Endodermal cell (in vitro differentiated cells): Measurements from ENCODE around the gene PIP4P1. TPM values are rescaled to one million over a fixed set of nuclear protein-coding genes. Genes with fewer than 3 reads are reported as not detected.

Experiments
- DNase-seq: peaks from one replicate; pipeline ENCODE4 v3.0.0-alpha.2; 2017
- H3K27ac ChIP-seq: 2 replicates; pipeline ENCODE4 v1.5.1; 2013; ENCODE audit warnings: mild to moderate bottlenecking, low read depth, low read length, moderate library complexity
- H3K27me3 ChIP-seq: 2 replicates; pipeline ENCODE4 v1.6.1; 2013; ENCODE audit warnings: mild to moderate bottlenecking, low read length, moderate library complexity; ENCODE audit not compliant: insufficient read depth, control insufficient read depth, poor library complexity, severe bottlenecking
- H3K36me3 ChIP-seq: 2 replicates; pipeline ENCODE4 v1.7.0; 2013; ENCODE audit warnings: mild to moderate bottlenecking, low read length, moderate library complexity; ENCODE audit not compliant: control insufficient read depth, insufficient read depth
- H3K4me1 ChIP-seq: one replicate; pipeline ENCODE4 v1.7.0; 2013; ENCODE audit warnings: low read length; ENCODE audit not compliant: control insufficient read depth, insufficient read depth
- H3K4me3 ChIP-seq: 2 replicates; pipeline ENCODE4 v1.5.1; 2013; ENCODE audit warnings: mild to moderate bottlenecking, low read length, moderate library complexity
- H3K9ac ChIP-seq: 2 replicates; pipeline ENCODE4 v1.6.1; 2013; ENCODE audit warnings: mild to moderate bottlenecking, low read length, moderate library complexity; ENCODE audit not compliant: poor library complexity, severe bottlenecking; ENCODE audit errors: extremely low read depth
- H3K9me3 ChIP-seq: 2 replicates; pipeline ENCODE4 v1.6.1; 2013; ENCODE audit warnings: mild to moderate bottlenecking, low read length, moderate library complexity; ENCODE audit not compliant: control insufficient read depth
- H3K27ac Mint-ChIP-seq: 2 replicates; pipeline ENCODE4 v1.8.0; 2020; ENCODE audit warnings: mixed read lengths
- H3K27me3 Mint-ChIP-seq: 2 replicates; pipeline ENCODE4 v1.8.0; 2021; ENCODE audit warnings: mild to moderate bottlenecking, mixed read lengths; ENCODE audit not compliant: insufficient read depth
- H3K36me3 Mint-ChIP-seq: 2 replicates; pipeline ENCODE4 v1.8.0; 2020; ENCODE audit warnings: low read depth, mixed read lengths
- H3K4me1 Mint-ChIP-seq: 2 replicates; pipeline ENCODE4 v1.8.0; 2020; ENCODE audit warnings: mixed read lengths
- H3K4me3 Mint-ChIP-seq: 2 replicates; pipeline ENCODE4 v1.8.0; 2020; ENCODE audit warnings: mild to moderate bottlenecking, moderate library complexity, mixed read lengths
- H3K9me3 Mint-ChIP-seq: 2 replicates; pipeline ENCODE4 v1.8.0; 2020; ENCODE audit warnings: mild to moderate bottlenecking, mixed read lengths
- CTCF ChIP-seq: fragments of 200-600 bp; sonication (generic); conservative IDR thresholded peaks from 2 replicates; pipeline ENCODE4 v1.5.0; 2021; ENCODE audit warnings: antibody characterized with exemption, mild to moderate bottlenecking
- WGBS, 2 experiments: methylation state at CpG; one replicate each; pipeline versions ENCODE4 v1.1.5 to v1.1.7; 2013; ENCODE audit warnings: missing lambda C conversion rate in 2 of 2, mixed read lengths in 1 of 2; ENCODE audit not compliant: insufficient coverage in 1 of 2, insufficient read length in 1 of 2; 5-methylcytosine and 5-hydroxymethylcytosine counted together
- total RNA-seq, 2 donors: library from RNA; stranded (reverse); fragmentation: NEBNext Ultra II Directional in 1 of 2; extraction: Animal tissue kit (Norgen Biotek cat#: 25700) in 1 of 2; gene quantifications; 2 replicates in 1 of 2; 3 replicates in 1 of 2; pipeline ENCODE4 v1.2.1, GENCODE V29; 2021

Gene PIP4P1
- total RNA-seq, 2 donors from 2014 or later, result 32.1 to 38.1 TPM

GRCh38 chr14:20424851-20425250, 36.4 kb downstream of the PIP4P1 start:
- no peaks in the 10 kb centered on the region for H3K27me3 Mint-ChIP-seq

GRCh38 chr14:20422886-20423285, 38.3 kb downstream of the PIP4P1 start:
- H3K9ac ChIP-seq, result no peak overlapping the region
- no peaks in the 10 kb centered on the region for H3K9me3 ChIP-seq
- no peak overlapping the region for H3K27ac ChIP-seq
- H3K4me3 ChIP-seq, result no peak overlapping the region
- no peaks in the 10 kb centered on the region for H3K36me3 ChIP-seq
- DNase-seq, result no peak
- H3K27ac Mint-ChIP-seq, result no peak overlapping the region
- 73% methylated on average over 1 of the region's 2 CpGs; no CpG with 5 or more reads in 1 of the 2 experiments for WGBS, 2 experiments
- peaks cover 28% of the 10 kb centered on the region for H3K4me1 Mint-ChIP-seq
- no peaks in the 10 kb centered on the region for H3K27me3 Mint-ChIP-seq
- H3K36me3 Mint-ChIP-seq, result no peaks in the 10 kb centered on the region
- no peak for TF ChIP-seq CTCF
- no peaks in the 10 kb centered on the region for H3K9me3 Mint-ChIP-seq
- H3K4me3 Mint-ChIP-seq, result no peak overlapping the region
- H3K27me3 ChIP-seq, result no peaks in the 10 kb centered on the region
- peaks cover 5% of the 10 kb centered on the region for H3K4me1 ChIP-seq

More at GRCh38 chr14:20424851-20425250, 36.4 kb downstream of the PIP4P1 start:
- Mint-ChIP-seq H3K27ac (no peak overlapping the region), H3K4me3 (no peak overlapping the region), H3K36me3 (no peaks in the 10 kb centered on the region), H3K9me3 (no peaks in the 10 kb centered on the region), H3K4me1 (peaks cover 14% of the 10 kb centered on the region)
- TF ChIP-seq CTCF, result no peak
- Histone ChIP-seq H3K27ac (no peak overlapping the region), H3K27me3 (no peaks in the 10 kb centered on the region), H3K4me3 (no peak overlapping the region), H3K9me3 (no peaks in the 10 kb centered on the region), H3K9ac (no peak overlapping the region), H3K4me1 (no peaks in the 10 kb centered on the region), H3K36me3 (no peaks in the 10 kb centered on the region)
- WGBS, 2 experiments, result 40 to 50% methylated on average over 2 of the region's 2 CpGs
- DNase-seq, result no peak

GRCh38 chr14:20421267-20421666, 40.0 kb downstream of the PIP4P1 start:
- no peaks in the 10 kb centered on the region for H3K9me3 ChIP-seq
- 40 to 44% methylated on average over 2 of the region's 2 CpGs for WGBS, 2 experiments
- Mint-ChIP-seq H3K9me3 (no peaks in the 10 kb centered on the region), H3K27me3 (no peaks in the 10 kb centered on the region), H3K4me3 (no peak overlapping the region), H3K27ac (no peak overlapping the region), H3K36me3 (no peaks in the 10 kb centered on the region), H3K4me1 (peaks cover 25% of the 10 kb centered on the region)
- no peak overlapping the region for H3K9ac ChIP-seq
- no peak overlapping the region for H3K4me3 ChIP-seq
- DNase-seq, result no peak
- no peak overlapping the region for H3K27ac ChIP-seq
- no peak for TF ChIP-seq CTCF
- no peaks in the 10 kb centered on the region for H3K36me3 ChIP-seq
- no peaks in the 10 kb centered on the region for H3K27me3 ChIP-seq
- peaks cover 9% of the 10 kb centered on the region for H3K4me1 ChIP-seq
